ENCODE data around the gene REG1A. TPM values are rescaled to one million over a fixed set of nuclear protein-coding genes. Genes with fewer than 3 reads are reported as not detected.

REG1A gene
- total RNA-seq, 2 donors from 2014 or later: 5.2 to 19.6 TPM

DNA sequence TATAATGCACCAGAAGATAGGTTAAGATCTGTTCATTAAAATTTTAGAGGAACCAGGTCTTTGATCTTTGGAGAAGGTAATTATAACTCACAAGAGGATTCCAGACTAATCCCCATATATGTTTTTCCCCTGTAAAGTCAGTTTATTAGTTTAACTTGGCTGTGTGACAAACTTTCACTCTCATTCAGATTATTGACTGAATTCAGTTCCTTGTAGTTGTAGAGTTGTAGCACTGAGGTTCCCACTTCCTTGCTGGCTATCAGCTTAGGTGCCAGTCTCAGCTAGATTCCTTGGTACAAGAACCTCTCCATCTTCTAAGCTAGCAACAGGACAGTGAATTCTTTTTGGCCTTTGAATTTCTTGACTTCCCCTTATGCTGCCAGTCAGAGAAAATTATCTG lies 19.1 kb downstream of the REG1A start:
- TF ChIP-seq, protein P1, sequence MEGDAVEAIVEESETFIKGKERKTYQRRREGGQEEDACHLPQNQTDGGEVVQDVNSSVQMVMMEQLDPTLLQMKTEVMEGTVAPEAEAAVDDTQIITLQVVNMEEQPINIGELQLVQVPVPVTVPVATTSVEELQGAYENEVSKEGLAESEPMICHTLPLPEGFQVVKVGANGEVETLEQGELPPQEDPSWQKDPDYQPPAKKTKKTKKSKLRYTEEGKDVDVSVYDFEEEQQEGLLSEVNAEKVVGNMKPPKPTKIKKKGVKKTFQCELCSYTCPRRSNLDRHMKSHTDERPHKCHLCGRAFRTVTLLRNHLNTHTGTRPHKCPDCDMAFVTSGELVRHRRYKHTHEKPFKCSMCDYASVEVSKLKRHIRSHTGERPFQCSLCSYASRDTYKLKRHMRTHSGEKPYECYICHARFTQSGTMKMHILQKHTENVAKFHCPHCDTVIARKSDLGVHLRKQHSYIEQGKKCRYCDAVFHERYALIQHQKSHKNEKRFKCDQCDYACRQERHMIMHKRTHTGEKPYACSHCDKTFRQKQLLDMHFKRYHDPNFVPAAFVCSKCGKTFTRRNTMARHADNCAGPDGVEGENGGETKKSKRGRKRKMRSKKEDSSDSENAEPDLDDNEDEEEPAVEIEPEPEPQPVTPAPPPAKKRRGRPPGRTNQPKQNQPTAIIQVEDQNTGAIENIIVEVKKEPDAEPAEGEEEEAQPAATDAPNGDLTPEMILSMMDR (IDR thresholded peaks at IDR 0.05): no peak
- Histone ChIP-seq H3K27me3 (peaks cover 31% of the 10 kb centered on the region), H3K27ac (no peak overlapping the region), H3K9ac (ENCODE audit: low read depth in 2 of 2, low read length in 2 of 2) (no peak overlapping the region), H3K4me3 (no peak overlapping the region), H3K4me1 (no peaks in the 10 kb centered on the region), H3K36me3 (no peaks in the 10 kb centered on the region), H3K9me3 (no peaks in the 10 kb centered on the region)
- peak; percentile 25 for DNase-seq
- intact Hi-C loops (cut with DNase I): loop anchor here (5.0 kb wide), 1 partner anchor 78 kb away; no protein-coding TSS in a partner anchor

DNA sequence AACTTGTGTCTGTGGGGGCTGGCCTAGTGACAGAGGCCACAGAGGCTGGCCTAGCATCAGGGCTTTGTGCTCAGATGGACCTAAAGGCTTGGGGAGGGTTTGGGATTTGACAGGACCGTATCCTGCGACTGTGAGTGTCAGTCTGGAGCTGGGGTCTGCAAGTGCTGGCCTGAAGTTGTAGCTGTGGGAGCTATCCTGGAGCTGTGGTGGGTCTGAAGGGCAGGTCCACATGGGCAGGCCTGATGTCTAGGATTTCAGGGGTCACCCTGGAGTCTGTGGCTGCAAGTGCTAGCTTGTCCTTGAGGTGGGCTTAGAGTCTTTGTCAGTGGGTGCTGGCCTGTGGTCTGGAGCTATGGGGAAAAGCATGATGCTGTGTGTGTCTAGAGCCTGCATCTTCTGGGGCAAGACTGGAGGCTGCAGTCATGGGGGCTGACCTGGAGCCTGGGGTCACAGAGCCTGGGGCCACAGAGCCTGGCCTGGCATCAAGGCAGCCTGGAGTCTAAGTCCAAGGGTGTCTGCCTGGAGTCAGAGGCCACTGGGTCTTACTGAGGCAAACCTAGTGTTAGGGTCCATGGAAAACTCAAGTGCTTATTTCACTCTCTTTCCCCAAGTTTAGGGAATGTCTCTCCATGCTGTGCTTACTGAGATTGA lies 35.7 kb downstream of the REG1A start:
- Histone ChIP-seq H3K27me3 (no peaks in the 10 kb centered on the region), H3K9me3 (no peaks in the 10 kb centered on the region), H3K4me1 (no peaks in the 10 kb centered on the region), H3K4me3 (no peak overlapping the region), H3K36me3 (no peaks in the 10 kb centered on the region), H3K27ac (no peak overlapping the region), H3K9ac (ENCODE audit: low read depth in 2 of 2, low read length in 2 of 2) (no peak overlapping the region)
- no peak for DNase-seq
- intact Hi-C loops (cut with DNase I): no loop called here
- TF ChIP-seq, protein P1 (IDR thresholded peaks at IDR 0.05): no peak

DNA sequence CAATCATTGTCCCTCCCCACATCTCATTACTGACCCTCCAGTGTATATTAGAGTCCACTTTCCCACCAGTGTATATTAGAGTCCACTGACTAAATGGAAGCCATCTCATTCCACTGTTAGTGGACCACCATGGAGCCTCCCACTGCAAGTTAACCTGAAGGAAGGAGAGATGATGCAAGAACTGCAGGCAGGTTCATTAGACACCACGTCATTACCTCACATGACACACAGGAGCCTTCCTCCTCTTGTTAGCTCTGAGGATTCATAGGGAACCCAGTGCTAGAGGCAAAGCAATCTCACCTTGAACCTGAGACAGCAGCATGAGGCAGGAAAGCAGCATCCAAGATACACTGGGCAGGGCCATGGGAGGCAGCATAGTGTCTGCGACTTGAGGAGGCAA lies 38.7 kb downstream of the REG1A start:
- intact Hi-C loops (cut with DNase I): no loop called here
- H3K9me3 ChIP-seq: no peaks in the 10 kb centered on the region
- H3K4me3 ChIP-seq: no peak overlapping the region
- no peak overlapping the region for H3K27ac ChIP-seq
- no peak for DNase-seq
- no peak overlapping the region for H3K9ac ChIP-seq (ENCODE audit: low read depth in 2 of 2, low read length in 2 of 2)
- TF ChIP-seq, protein P1 (IDR thresholded peaks at IDR 0.05): no peak
- H3K4me1 ChIP-seq: no peaks in the 10 kb centered on the region
- no peaks in the 10 kb centered on the region for H3K36me3 ChIP-seq
- no peaks in the 10 kb centered on the region for H3K27me3 ChIP-seq

DNA sequence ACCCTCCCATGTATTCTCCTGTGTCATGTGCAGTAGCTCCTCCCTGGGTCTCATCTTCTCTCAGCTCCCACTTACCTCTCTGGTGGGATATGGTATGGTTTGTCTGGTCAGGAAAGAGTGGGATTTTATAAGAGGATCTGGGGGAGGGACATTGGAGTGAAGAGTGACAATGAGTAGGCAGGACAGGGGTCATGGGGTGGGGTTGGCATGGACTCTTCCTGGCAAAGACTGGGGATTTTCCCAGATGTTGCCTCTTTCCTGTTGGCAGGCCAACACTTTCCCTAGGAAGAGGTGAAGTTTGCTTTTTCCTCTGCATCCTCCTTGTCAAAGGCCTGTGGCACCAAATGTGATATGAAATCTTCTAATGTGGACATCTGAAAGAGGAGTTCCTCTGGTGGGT lies 39.4 kb downstream of the REG1A start, which contains the start of gene REG3A:
REG3A (minus strand) TSS at position 101 of the 400 bp plus-strand sequence. CDS start 348 bp downstream, outside the sequence.
- Histone ChIP-seq H3K9me3 (no peaks in the 10 kb centered on the region), H3K4me3 (no peak within 1 kb of the TSS), H3K27ac (no peak within 1 kb of the TSS), H3K36me3 (no peaks in the 10 kb centered on the region), H3K4me1 (no peaks in the 10 kb centered on the region), H3K9ac (ENCODE audit: low read depth in 2 of 2, low read length in 2 of 2) (no peak within 1 kb of the TSS), H3K27me3 (no peaks in the 10 kb centered on the region)
- intact Hi-C loops (cut with DNase I): no loop called here
- TF ChIP-seq, protein P1 (IDR thresholded peaks at IDR 0.05): no peak
- DNase-seq: no peak

DNA sequence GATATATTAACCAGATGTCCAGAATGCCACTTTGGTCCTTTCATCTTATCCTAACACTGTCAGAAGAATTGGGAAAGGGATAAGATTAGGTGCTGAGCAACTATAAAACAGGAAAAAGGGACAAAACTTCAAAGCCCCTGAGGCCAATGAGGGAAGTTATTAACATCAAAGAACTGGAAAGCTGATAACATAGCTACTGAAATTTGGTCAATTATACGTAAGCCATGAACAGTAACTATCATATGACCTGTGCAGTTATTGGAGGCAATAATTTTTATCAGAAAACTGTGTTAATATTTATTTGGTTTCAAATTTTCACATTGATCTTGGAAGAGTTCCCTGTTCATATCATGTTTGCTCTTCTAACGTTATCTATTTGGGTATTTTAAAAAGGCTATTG lies 41.8 kb downstream of the REG1A start:
- intact Hi-C loops (cut with DNase I): no loop called here
- H3K4me3 ChIP-seq: no peak overlapping the region
- no peaks in the 10 kb centered on the region for H3K36me3 ChIP-seq
- DNase-seq: no peak
- TF ChIP-seq, protein P1 (IDR thresholded peaks at IDR 0.05): no peak
- no peak overlapping the region for H3K27ac ChIP-seq
- no peaks in the 10 kb centered on the region for H3K27me3 ChIP-seq
- no peaks in the 10 kb centered on the region for H3K4me1 ChIP-seq
- no peak overlapping the region for H3K9ac ChIP-seq (ENCODE audit: low read depth in 2 of 2, low read length in 2 of 2)
- H3K9me3 ChIP-seq: no peaks in the 10 kb centered on the region

All from colonic mucosa (tissue), 4 donors.